Measurements from ENCODE around the gene HS1BP3. TPM values are rescaled to one million over a fixed set of nuclear protein-coding genes. Genes with fewer than 3 reads are reported as not detected.
A peak's percentile ranks its signal among the peaks of the same experiment; 100 is the strongest.

HS1BP3 gene
- total RNA-seq, 1 experiment from 2014 or later, result 17.1 TPM

DNA sequence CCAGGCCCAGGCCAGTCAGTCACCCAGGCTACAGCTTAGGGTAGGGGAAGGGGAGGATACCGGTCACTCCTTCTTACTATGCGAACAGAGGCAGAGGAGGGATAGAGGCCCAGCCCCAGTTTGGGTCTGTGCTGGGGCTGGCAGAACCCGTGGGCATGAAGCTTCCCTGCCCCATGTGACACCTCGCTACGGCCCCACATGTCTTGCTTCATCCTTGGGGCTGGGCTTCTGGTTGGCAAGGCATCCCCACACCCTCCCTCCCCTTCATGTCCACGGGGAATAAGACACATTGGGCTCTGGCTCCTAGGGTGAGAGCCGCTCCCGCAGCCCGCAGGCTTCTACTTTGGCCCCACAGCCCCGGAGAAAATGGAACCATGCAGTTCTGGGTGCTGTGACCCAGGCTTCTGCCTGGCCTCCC, 32.4 kb downstream of the HS1BP3 start:
- BruUV-seq (replicated peaks), result no TSS peak
- Histone ChIP-seq H3K4me2 (ENCODE audit: low read length) (peak overlapping the region; percentile 53), H3K27ac (ENCODE audit: low read depth, low read length) (peak overlapping the region; percentile 37; the same call in 1 of the 2 replicates), H2AFZ (ENCODE audit: low read depth, low read length, poor library complexity, severe bottlenecking) (no peak overlapping the region), H4K20me1 (ENCODE audit: insufficient read depth) (no peaks in the 10 kb centered on the region), H3K9ac (ENCODE audit: low read length) (peak overlapping the region; percentile 15; the same call in 1 of the 2 replicates), H3K9me3 (ENCODE audit: control insufficient read depth in 1 of 2, insufficient read depth in 1 of 2, low read depth in 1 of 2, low read length in 2 of 2) (no peaks in the 10 kb centered on the region), H3K9me2 (ENCODE audit: insufficient read depth) (no peaks in the 10 kb centered on the region), H3K79me2 (ENCODE audit: insufficient read depth, low read length) (no peaks in the 10 kb centered on the region), H3K4me3 (replicated peaks in 1 of 2; ENCODE audit: low read depth in 1 of 2, low read length in 2 of 2) (no peak overlapping the region), H3K27me3 (ENCODE audit: insufficient read depth, low read length) (no peaks in the 10 kb centered on the region), H3K36me3 (ENCODE audit: control insufficient read depth in 1 of 2, insufficient read depth in 2 of 2, low read length in 2 of 2) (peaks cover 0 to 4% of the 10 kb centered on the region in 2 experiments; a peak in 1 of 4 replicates), H3K4me1 (ENCODE audit: control insufficient read depth in 1 of 2, insufficient read depth in 2 of 2, low read length in 2 of 2) (peaks cover 27 to 43% of the 10 kb centered on the region in 2 experiments; a peak in 3 of 4 replicates)
- intact Hi-C loops (cut with micrococcal nuclease), result no loop called here
- CTCF ChIA-PET, result interaction anchor here (0.6 to 1.6 kb wide), 11 partner anchors 15 to 229 kb away, joined by 3 to 6 read pairs (median 4); partner anchors contain the start of gene RHOB
- TF ChIP-seq SRF (IDR thresholded peaks at IDR 0.05; ENCODE audit: low read depth) (no peak), ATF3 (IDR thresholded peaks at IDR 0.05) (no peak), POLR2A (IDR thresholded peaks at IDR 0.05; ENCODE audit: borderline replicate concordance, extremely low read depth, insufficient read depth, insufficient read length) (no peak), EZH2 (IDR thresholded peaks at IDR 0.05) (no peak)
- POLR2A ChIA-PET, result interaction anchor here (0.6 to 2.3 kb wide), 7 partner anchors 29 to 180 kb away, joined by 3 to 24 read pairs (median 6); partner anchors contain the start of genes HS1BP3 and RHOB
- ATAC-seq (peak; percentile 16), DNase-seq (ENCODE audit: low read depth, low spot score) (no peak)
- RAD21 ChIA-PET (ENCODE audit: low non-redundant PET in 1 of 2, low total read pairs in 2 of 2, uncharacterized antibody in 2 of 2, unreplicated experiment in 2 of 2), result interaction anchor here (1.2 to 1.3 kb wide), 2 partner anchors 108 to 176 kb away, joined by 3 read pairs; no protein-coding TSS in a partner anchor

GRCh38 chr2:20617892-20618467, 32.9 kb downstream of the HS1BP3 start:
- Histone ChIP-seq H3K27ac (ENCODE audit: low read depth, low read length) (peak overlapping the region; percentile 37; the same call in 1 of the 2 replicates), H3K4me1 (ENCODE audit: control insufficient read depth in 1 of 2, insufficient read depth in 2 of 2, low read length in 2 of 2) (peaks cover 27 to 43% of the 10 kb centered on the region in 2 experiments; a peak in 3 of 4 replicates)
- CTCF ChIA-PET, result interaction anchor here (0.6 to 1.6 kb wide), 13 partner anchors 16 to 228 kb away, joined by 3 to 6 read pairs (median 4); partner anchors contain the start of gene RHOB
- TF ChIP-seq REST (IDR thresholded peaks at IDR 0.05; ENCODE audit: low read depth), result no peak
- no peak for TF ChIP-seq EGR1 (IDR thresholded peaks at IDR 0.05; ENCODE audit: low read depth)
- TF ChIP-seq, protein P1, sequence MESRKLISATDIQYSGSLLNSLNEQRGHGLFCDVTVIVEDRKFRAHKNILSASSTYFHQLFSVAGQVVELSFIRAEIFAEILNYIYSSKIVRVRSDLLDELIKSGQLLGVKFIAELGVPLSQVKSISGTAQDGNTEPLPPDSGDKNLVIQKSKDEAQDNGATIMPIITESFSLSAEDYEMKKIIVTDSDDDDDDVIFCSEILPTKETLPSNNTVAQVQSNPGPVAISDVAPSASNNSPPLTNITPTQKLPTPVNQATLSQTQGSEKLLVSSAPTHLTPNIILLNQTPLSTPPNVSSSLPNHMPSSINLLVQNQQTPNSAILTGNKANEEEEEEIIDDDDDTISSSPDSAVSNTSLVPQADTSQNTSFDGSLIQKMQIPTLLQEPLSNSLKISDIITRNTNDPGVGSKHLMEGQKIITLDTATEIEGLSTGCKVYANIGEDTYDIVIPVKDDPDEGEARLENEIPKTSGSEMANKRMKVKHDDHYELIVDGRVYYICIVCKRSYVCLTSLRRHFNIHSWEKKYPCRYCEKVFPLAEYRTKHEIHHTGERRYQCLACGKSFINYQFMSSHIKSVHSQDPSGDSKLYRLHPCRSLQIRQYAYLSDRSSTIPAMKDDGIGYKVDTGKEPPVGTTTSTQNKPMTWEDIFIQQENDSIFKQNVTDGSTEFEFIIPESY (IDR thresholded peaks at IDR 0.05; ENCODE audit: extremely low read depth, insufficient replicate concordance, low read length), result no peak
- TF ChIP-seq ZFX (IDR thresholded peaks at IDR 0.05), result no peak; the same call in 1 of the 2 replicates
- TF ChIP-seq ELF1 (IDR thresholded peaks at IDR 0.05; ENCODE audit: borderline replicate concordance, low read depth), result no peak
- peak; percentile 58 for TF ChIP-seq POLR2AphosphoS5 (IDR thresholded peaks at IDR 0.05; ENCODE audit: low read depth, low read length)
- no peak for TF ChIP-seq TCF7L2 (IDR thresholded peaks at IDR 0.05; ENCODE audit: borderline replicate concordance, extremely low read depth, insufficient read depth, insufficient read length)

More at GRCh38 chr2:20617892-20618467, 32.9 kb downstream of the HS1BP3 start:
- Histone ChIP-seq H2AFZ (ENCODE audit: low read depth, low read length, poor library complexity, severe bottlenecking) (no peak overlapping the region), H3K9ac (ENCODE audit: low read length) (peak overlapping the region; percentile 15; the same call in 1 of the 2 replicates), H3K9me3 (ENCODE audit: control insufficient read depth in 1 of 2, insufficient read depth in 1 of 2, low read depth in 1 of 2, low read length in 2 of 2) (no peaks in the 10 kb centered on the region), H3K27me3 (ENCODE audit: insufficient read depth, low read length) (no peaks in the 10 kb centered on the region), H3K79me2 (ENCODE audit: insufficient read depth, low read length) (no peaks in the 10 kb centered on the region), H3K36me3 (ENCODE audit: control insufficient read depth in 1 of 2, insufficient read depth in 2 of 2, low read length in 2 of 2) (no peaks in the 10 kb centered on the region; a peak in 1 of 4 replicates), H3K9me2 (ENCODE audit: insufficient read depth) (no peaks in the 10 kb centered on the region), H3K4me3 (replicated peaks in 1 of 2; ENCODE audit: low read depth in 1 of 2, low read length in 2 of 2) (no peak overlapping the region), H3K4me2 (ENCODE audit: low read length) (peak overlapping the region; percentile 53), H4K20me1 (ENCODE audit: insufficient read depth) (no peaks in the 10 kb centered on the region)
- POLR2A ChIA-PET, result interaction anchor here (0.6 to 1.9 kb wide), 6 partner anchors 29 to 179 kb away, joined by 3 to 24 read pairs (median 4); partner anchors contain the start of genes HS1BP3 and RHOB
- intact Hi-C loops (cut with micrococcal nuclease), result no loop called here
- no TSS peak for BruUV-seq (replicated peaks)
- DNase-seq (ENCODE audit: low read depth, low spot score) (peak; percentile 67), ATAC-seq (peak; percentile 88)
- RAD21 ChIA-PET (ENCODE audit: low non-redundant PET in 1 of 2, low total read pairs in 2 of 2, uncharacterized antibody in 2 of 2, unreplicated experiment in 2 of 2), result interaction anchor here (1.2 to 1.3 kb wide), 2 partner anchors 108 to 176 kb away, joined by 3 read pairs; no protein-coding TSS in a partner anchor

Measured in HCT116 (cell line).